CD4-positive, alpha-beta T cell treated with Interferon gamma for 1 hour (primary cell): ENCODE data around the gene TMEM63C.

Experiments
- DNase-seq: peaks from one replicate; pipeline ENCODE4 v3.0.0-alpha.2; 2020

The TMEM63C gene

DNA sequence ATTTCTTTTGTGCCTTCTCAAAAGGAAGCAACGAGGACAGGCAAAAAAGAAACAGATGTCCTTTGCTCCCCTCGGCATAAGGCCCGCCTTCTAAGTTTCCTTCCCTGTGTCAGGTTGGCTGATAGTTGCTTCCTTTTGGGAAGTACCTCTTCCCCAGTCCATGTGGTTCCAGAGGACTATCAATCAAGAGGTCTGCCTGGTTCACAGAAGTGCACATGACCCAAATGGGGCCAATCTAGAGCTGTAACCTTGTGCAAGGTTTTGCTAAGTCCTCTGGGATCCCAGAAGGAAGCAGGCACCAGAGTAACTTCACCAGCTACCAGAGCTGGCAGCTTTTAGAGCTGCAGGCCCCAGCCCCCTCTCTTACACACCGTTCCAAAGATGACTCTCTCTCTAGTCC lies 42.6 kb downstream of the TMEM63C start:
- DNase-seq: no peak

- no peak for DNase-seq
These were observed 43.7 kb downstream of the TMEM63C start for GRCh38 chr14:77225254-77225653.

- no peak for DNase-seq
These were observed 44.4 kb downstream of the TMEM63C start for GRCh38 chr14:77225892-77226557.

DNA sequence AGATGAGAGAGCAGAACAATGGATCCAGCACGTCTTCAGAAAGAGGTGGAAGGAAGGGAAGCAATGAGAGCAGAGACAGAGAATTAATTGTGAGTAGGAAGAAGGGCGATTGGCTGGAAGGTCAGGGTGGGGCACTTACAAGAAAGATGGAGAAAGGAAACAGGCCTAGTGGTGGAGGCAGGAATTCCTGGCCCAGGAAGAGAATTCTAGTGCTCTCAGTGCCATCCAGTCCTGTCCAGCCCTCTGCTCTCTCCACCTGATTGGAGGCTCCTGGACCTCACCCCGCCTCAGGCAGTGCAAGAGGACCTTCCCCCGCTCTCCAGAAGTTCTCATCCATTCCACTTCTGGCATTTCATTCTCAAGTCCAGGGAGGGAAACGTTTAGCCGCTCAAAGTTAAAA lies 46.5 kb downstream of the TMEM63C start:
- DNase-seq: no peak

- DNase-seq: no peak
These were observed 49.3 kb downstream of the TMEM63C start for GRCh38 chr14:77230914-77231313.

GRCh38 chr14:77231721-77232120 lies 50.1 kb downstream of the TMEM63C start:
- no peak for DNase-seq

DNA sequence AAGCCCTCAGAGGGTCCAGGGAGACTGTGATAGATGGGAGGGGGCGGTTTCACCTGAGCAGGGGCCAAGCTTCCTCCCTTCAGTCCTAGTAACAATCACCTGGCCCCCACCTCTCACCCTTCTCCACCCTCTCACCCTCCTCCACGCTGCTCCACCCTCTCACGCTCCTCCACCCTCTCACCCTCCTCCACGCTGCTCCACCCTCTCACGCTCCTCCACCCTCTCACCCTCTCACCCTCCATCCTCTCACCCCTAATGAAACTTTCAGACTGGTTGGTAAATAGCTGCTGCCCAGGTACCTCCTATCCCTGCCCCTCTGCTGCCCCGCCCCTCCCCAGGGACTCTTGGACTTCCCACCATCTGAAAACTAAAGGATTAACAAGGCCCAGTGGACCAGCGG lies 55.2 kb downstream of the TMEM63C start:
- no peak for DNase-seq

DNA sequence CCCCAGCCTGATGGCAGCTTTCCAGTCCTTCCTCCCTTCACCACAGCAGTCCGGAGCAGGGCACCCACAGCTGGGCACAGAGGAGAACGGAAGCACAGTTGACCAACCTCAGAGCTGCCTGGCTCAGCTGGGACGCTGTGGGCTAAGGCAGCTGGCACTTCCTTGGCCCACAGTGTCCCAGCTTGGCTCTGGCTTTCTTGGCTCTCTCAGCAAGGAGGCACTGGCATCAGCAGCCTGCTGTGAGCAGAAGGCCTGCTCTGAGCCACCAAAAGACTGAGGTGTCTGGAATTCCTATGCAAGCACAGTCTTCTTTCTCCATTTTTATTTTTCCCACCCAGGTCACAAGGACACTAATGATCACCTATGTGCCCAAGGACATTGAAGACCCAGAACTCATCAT lies 56.8 kb downstream of the TMEM63C start:
- DNase-seq: no peak

DNA sequence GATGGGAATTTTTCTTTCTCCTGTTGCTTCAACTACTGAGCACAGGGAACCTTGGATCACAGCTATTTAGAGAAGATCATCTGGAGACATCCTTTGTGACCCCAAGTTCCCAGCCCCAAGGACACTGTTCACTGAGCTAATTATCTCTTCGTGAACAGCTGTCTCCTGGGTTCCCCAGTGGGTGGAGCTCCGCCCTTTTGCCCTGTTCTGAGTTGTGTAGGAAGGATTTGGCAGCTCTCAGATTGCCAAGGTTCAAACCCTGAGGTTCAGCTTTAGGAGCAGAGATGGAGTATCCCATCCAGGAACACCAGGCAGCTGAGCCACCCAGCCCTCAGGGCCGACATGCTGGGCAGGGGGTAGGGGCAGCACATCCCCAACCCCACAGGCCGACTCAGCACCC lies 57.4 kb downstream of the TMEM63C start:
- DNase-seq: no peak

- no peak for DNase-seq
These were observed 57.8 kb downstream of the TMEM63C start for GRCh38 chr14:77239412-77239811.

- DNase-seq: no peak
These were observed 58.8 kb downstream of the TMEM63C start for GRCh38 chr14:77240336-77240915.

DNA sequence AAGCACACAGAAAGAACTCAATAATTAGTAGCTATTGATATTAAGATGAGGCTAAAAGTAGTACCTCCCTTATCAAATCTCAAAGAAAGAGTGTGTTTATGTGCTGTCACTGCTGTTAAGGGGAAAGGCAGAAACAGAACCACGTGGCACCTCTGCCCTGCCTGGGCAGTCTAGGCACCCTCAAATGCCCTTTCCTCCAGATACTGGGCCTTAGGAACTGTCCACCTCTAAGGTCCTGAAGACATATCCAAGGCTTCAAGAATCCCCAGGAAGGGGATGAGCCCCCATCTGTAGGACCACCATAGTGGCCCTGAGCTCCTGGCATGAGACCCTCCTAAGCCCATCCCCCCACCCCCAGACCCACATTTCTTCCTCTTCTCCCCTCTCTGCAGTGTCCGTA lies 60.4 kb downstream of the TMEM63C start:
- DNase-seq: no peak

DNA sequence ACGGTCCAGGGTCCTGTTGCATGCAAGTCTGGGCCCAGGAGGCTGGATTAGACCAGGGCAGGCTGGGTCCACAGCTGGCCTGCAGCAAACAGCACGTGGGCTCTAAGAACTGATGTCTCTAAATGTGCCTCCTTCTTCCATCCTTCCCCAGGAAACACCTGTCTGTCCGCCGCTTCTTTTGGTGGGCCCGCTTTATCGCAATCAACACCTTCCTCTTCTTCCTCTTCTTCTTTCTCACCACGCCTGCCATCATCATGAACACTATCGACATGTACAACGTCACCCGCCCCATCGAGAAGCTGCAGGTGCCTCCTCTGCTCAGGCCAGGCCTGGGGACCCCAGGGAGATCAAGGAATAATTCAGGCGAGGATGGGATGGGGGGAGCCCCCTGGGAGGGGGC lies 61.2 kb downstream of the TMEM63C start:
- DNase-seq: no peak

- peak; percentile 56 for DNase-seq
These were observed 62.3 kb downstream of the TMEM63C start for GRCh38 chr14:77243853-77244252.

DNA sequence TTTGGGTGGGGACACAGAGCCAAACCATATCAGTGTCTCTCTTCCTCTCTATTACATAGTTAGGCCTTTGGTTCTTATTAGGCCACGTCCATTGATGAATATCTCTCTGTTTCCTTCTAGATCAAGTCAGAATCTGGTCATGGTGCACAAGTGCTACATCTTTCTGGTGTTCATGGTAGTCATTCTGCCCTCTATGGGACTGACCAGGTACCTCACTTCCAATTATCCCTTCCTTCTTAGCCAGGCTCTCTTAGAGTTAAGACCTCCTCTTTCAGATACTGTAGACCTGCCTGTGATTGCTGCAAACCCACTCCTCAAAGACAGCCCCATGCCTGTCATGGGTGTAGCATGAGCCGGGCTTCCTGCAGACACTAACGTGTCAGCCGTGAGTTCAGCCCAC lies 64.2 kb downstream of the TMEM63C start:
- no peak for DNase-seq

DNA sequence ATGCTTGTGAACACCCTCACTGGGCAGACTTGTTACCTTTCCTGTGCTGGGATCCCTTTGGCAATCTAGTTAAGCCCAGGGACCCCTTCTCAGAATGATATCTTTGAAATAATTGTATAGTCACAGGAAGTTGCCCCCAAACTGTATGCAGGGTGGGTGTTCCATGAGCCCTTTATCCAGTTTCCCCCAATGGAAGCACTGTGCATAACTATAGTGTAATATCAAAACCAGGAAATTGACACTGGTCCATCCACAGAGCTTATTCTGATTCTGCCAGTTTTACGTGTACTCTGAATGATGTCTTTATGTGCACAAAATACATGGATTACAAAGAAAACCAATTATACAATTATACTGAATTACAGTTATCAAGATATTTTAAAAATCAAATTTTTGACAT lies 65.2 kb downstream of the TMEM63C start:
- no peak for DNase-seq

GRCh38 chr14:77248666-77249065 lies 67.1 kb downstream of the TMEM63C start:
- no peak for DNase-seq

GRCh38 chr14:77249286-77249685 lies 67.7 kb downstream of the TMEM63C start:
- no peak for DNase-seq

DNA sequence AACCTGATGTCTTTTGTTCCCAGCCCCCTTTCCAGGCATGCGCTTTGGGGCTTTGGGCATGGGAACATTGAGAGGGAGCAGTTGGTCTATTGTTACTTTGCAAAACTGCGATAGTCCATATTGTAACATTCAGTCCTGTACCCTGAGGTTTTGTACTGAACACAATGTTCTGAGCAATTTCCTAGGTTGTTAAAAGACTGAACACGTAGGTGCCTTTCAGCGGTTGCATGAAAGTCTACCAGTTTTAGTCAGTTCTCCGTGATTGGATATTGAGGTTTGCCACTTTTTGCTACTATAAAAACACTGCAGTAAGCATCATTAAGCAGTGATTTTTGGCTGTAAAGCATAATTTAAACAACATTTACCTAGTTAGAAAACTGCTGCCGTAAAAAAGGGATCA lies 69.3 kb downstream of the TMEM63C start:
- no peak for DNase-seq

- no peak for DNase-seq
These were observed 70.3 kb downstream of the TMEM63C start for GRCh38 chr14:77251870-77252269.

DNA sequence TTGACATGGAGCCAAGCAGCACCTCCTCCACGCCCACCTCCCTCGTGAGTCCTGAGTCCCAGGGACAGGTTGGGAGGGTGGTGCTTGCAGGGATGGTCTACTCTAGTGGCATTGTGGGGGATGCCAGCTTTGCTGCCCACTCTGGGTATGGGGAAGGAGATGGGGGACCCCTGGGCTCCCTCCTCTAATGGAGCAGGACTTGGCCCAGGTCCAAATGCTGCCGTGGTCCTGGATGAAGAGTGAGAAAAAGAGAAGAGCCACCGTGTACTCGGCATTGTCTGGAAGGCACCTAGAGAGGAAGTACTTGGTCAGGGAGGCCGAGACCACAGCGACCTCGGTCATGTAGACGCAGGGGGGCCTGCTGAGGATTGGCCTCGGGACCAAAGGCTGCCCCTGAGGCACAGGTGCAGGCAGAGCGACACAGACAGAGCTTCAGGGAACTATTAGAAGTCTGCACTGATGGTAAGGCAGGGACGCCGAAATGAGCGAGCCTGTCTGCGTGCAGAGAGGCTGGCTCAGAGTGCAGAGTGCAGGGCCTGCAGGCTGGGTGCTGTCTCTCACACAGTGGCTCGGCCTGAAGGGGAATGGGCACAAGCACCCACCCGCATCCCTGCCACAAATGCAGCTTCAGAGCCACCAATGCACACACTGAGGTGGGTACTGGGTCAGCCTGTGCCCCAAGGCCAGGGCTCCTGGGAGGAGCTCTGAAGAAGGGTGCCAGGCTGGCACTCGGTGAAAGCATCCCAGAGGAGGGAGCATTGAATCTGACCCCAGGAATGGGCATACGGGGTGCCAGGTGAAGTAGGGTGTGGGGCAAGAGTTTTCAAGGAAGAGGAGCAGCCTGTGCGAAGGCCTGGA lies 72.0 kb downstream of the TMEM63C start:
- no peak for DNase-seq

DNA sequence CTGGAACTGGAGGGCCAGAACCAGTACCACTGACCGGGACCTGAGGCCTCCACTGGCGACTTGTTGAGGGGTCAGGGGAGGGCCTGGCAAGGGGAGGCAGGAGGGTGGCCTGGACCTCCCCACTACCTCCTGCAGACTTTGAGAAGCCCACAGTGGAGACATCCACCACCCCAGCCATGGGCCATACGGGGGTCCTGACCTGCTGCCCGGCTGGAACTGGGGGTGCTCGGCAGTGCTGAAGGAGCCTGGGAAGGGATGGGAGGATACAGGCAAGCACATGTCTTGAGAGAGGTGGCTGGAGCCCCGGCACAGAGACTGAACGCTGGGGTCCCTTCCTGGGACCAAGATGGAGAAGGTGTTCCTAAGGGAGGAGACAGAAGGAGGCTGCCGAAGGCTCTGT lies 75.1 kb downstream of the TMEM63C start:
- no peak for DNase-seq

DNA sequence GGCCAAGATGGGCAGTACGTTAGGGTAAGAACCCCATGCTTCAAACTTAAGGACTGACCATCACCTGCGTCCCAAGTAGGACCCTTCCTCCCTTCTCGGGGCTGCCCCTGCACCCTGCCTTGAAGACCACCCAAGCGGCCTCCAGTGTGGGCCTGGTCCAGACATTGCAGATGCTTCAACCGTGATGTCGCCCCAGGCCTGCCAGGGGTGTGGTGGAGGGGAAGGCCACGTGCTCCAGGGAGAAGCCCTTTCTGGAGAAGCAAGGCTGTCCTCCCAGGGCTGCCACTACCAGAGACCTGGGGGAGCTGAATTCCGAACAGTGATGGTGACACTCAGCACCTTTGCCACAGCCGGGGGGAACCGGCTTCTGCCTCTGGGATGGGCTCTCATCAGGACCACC lies 76.1 kb downstream of the TMEM63C start:
- no peak for DNase-seq

GRCh38 chr14:77258566-77258965 lies 77.0 kb downstream of the TMEM63C start:
- DNase-seq: no peak
